GM21717 (cell line): ENCODE data around the gene CDH19.

Experiments used
- ATAC-seq: cut with Tn5 transposase; IDR thresholded peaks from one replicate; pipeline ENCODE4 v1.9.1; 2021; ENCODE audit warnings: mild to moderate bottlenecking, moderate library complexity; ENCODE audit not compliant: unreplicated experiment

Gene CDH19

DNA sequence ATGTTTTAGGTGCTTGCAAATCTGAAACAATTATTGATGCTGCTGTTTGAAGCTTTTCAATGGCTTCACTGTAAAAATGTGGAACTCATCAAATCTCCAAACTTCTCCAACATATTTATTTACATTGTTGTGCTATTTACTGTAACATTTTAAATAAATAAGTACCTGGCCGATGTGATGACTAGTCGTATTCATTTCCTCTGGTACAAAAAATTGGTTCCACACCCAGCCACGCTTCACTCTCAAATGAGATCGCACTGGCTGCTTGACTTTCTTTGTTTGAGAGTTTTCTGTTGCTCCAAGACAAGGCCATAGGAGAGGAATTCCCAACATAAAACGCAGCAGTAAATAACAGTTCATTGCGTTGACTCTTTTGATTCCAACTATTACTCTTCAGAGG is 32.0 kb downstream of the CDH19 start:
- no peak for ATAC-seq

DNA sequence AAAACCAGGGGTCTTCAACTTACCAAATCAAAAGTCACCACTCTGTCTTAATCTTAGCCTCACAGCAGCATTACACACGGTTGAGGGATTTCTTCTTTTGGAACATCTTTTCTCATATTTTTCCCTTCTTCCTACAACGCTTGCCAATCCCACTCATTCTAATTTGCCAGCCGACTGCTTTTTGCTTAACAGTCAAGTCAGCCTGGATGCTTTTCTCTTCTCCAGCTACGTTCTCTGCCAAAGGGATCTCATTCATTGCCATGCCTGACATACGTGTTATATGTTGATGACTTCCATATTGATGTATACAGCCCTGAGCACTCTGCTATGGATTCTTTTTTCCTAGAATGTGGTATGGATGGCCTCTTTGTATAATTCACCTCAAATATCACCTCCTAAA is 37.3 kb downstream of the CDH19 start:
- ATAC-seq: no peak

DNA sequence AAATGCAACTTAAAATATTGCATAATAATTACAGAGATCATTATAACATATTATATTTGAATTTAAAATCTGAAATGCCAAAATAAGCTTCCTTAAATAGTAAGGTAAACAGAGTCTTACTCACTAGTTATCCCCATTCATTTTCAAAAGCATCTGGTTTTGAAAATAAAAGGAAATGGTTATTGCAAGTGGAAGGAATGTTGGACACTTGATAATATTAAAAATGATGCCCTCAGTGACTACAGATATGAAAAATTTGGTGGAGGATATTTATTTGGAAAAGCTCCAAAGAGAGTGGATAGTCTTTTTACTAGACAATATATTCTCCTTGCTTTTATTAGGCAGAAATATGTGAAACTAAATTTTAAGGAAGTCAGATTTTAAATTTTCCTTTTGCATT is 39.7 kb downstream of the CDH19 start:
- ATAC-seq: no peak

DNA sequence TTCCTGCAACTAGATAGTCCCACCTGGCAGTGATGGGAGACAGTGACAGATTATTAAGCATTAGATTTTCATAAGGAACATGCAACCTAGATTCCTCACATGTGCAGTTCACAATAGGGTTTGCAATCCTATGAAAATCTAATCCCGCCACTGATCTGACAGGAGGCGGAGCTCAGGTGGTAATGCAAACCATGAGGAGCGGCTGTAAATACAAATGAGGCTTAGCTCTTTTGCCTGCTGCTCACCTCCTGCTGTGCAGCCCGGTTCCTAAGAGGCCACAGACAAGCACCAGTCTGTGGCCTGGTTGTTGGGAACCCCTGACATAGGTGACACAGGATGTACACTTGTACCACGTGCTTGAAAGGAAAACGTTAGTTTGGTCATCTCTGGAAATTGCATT is 41.6 kb downstream of the CDH19 start:
- ATAC-seq: no peak

DNA sequence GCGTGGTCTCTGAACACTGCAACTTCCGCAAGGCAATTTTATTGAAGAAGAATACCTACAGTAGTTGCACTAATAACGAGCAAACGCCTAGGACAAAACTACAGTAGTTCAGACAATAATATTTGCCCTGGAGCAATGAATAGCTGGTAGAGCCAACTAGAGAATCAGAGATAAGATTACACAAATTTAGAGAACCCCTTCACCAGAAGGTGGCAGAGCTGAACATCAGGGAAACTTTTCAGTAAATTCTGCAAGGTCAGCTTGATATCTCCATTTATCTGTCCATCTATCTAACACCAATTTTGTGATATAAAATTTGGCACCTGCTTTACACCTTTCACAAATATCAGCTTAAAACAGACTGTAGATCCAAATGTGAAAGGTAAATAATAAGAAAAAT is 43.8 kb downstream of the CDH19 start:
- no peak for ATAC-seq

DNA sequence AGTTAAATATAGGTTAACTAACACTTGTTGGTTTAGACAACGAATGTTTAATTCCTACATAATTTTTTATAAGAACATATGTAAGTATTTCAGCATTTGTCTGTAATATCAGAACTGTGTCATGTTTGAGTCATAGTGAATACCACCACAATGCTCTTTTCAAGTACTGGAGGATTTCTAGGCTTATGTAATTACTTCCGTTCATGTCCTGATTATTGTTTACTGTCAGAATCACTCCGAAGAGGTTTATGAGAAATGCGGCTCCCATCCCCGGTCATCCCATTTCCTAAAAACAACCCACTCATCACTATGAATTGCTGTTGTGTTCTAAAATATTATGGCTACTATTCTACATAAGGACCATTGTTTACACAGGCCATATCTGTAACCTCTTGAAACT is 45.1 kb downstream of the CDH19 start:
- ATAC-seq: no peak

DNA sequence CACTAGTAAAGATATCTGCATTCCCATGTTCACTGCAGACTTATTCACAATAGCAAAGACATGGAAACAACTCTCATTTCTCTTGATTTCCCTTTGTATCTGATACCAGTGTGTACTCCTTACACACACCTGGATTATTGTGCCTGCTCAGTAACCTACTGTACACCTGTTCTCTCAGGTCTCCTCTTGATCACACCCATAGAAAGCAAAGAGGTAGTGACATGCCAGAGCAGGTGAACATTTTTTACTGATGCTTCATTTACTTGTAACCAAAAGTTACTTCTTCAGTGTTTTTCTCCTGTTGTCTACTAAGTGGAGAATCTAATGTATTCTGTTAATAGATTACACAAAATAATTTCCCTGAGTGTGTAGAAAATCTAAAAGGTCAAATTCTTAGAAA is 46.8 kb downstream of the CDH19 start:
- ATAC-seq: no peak

DNA sequence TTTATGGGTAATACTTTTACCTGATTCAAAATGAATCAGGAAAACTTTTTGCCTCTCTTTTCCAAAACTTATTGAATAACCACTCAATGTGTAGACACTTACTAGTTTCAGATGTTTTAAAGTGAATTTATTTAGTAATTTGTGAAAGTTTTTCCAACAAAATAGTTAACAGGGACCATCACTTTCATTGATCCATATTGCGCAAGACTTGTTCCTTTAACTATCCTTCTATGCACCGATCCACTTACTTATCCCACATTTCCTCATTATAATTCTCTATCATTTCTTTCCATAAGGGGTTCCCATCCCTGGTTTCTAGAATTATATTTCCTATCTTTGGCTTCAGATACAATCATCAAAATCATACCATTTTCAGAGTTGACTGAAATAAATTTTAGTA is 48.3 kb downstream of the CDH19 start:
- ATAC-seq: no peak

DNA sequence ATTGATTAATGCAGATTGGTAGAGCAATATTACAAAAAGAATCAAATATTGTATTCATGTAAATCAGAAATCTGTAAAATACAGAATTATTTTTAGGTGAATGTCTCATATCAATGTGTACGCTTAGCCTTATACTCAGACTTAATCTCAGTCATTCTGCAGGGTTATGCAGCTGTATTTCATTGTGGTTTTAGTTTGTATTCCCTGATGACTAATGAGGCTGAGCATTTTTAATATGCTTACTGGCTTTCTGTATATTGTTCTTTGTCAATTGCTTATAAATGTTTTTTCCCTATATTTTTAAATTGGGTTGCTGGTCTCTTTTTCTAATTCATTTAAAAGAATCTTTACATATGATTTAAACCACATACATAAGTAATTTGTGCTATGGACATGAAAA is 50.1 kb downstream of the CDH19 start:
- no peak for ATAC-seq

DNA sequence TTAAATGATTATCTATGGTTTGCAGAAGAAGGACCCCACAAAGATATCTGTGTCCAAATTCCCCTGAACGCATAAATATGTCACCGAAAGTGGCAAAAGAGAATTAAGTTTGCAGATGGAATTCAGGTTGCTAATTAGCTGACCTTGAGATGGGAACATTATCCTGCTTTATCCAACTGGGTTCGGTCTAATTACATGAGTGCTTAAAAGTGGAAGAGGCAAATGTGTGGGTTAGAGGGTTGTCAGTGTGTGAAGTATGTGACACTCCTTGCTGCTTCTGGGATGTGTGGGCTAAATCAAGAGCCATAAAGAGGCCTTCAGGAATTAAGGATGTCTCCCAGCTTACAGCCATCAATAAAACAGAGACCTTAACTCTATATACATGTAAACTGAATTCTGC is 53.5 kb downstream of the CDH19 start:
- no peak for ATAC-seq

DNA sequence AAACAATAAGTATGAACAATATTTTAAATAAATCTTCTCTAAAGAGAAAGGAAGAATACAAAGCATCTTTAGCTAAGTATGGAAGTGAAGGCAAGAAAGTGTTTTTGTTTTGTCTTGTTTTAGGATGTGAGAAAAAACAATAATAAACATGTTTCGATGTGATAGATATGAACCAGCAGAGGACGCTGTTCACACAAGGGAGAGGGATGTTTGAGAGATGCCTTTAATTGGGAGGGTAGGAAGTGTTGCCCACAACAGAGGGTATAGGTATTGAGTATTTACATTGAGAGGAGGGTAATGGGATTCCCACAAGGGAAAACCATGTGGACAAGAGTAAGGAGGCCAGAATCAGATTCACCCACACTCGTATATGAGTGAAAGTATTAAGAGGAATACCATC is 55.1 kb downstream of the CDH19 start:
- no peak for ATAC-seq

DNA sequence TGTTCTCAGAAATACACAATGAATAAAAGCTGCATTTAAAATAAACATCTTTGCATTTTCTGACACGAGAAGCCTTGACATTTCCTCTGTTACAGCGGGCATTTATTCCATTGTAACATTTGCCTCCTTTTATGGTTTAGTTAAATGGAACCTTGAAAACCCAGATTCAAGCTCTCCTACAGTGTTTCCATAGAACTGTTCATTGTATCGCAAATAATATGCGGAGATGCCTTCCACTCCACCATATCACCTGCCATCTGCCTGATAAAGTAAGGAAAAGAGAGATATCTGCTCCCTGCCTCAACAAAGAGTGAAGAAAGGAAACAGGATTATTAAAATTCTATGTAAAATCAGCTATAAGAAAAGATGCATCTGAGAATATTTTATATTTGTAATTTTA is 69.8 kb downstream of the CDH19 start:
- ATAC-seq: no peak

DNA sequence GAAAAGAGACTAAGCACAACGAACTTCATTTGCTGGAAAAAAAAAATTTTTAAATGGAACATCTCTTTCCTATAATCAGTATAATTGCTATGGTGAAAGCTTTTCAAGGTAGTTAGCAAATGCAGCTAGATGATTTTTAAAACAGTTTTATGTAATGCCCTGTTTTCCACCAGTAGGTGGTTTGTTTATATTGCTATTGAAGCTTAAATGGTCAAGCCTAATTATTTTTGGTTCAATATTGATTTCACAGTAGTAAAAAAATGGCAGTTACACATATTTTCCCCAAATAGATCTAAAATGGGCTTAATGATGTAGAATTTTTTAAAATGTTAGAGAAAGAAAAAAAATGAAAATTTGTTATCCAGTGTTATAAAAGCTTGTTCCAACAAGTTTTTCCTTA is 70.2 kb downstream of the CDH19 start:
- ATAC-seq: no peak

DNA sequence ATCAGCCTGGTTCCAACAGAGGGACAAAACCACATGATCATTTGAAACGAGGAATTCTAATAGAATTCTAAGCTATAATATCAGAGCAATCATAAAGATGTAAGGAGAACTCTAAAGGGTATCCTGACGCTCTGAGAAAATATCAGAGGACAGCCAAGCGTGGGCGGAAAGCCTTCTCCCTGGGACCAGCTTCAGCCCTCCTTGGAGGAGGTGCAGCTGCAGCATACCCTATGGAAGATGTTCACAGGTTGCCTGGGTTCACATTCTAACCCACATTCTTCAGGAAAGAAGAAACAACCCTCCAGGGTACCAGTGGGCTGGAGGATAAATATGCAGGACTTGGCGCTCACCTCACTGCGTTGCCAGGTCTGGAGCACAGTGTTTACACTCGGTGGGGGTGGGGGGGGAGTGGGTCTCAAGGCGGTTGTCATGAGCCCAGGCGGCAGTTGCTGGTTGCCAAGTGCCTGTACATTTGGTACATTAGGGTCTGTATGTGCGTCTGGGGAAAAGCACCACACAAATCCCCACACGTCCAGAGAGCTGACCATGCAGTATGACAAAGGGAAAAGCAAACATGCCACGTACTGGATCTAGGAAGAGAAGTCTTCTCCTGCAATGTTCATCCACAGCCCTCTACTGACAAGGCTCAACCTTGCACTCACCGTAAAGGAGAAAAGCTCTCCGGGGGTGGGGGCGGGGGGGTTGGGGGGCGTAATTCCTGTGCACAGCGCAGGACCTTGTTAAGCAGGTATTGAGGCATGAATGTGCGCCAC is 80.5 kb downstream of the CDH19 start:
- no peak for ATAC-seq

DNA sequence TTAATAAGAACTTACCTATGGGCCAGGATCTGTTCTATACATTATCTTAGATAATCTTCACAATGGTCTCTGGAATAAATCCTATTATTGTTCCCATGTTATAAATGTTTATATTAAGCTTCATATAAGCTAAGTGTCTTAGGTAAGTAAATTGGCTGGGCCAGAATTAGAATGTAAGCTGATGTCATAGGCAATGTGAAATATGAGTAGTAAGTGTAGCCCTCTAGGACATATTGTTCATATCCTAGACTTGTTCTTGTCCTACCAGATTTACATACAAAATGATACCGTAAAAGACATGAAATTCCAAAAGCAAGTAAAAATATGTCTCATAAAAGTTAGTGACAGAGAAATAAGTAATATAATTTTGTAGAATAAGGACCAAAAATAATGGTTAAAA is 89.9 kb downstream of the CDH19 start:
- no peak for ATAC-seq

DNA sequence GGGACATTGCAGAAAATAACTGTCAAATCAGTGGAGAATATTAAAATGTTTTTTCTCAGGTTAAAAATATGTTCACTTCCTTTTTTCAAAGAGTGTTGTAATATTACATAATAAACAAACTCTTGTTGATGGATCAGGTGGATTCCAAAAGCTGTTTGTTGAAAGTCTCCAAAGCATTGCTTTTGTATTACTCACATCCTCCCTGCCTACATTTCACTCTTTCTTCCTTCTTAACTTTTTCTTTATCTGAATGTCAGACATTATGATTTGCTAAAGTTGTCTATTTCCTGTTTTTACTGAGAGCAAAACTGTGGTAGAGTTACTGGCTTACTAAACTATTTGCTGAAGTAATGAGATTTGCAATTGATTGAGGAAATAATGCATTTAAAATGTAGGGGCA is 92.1 kb downstream of the CDH19 start:
- no peak for ATAC-seq

DNA sequence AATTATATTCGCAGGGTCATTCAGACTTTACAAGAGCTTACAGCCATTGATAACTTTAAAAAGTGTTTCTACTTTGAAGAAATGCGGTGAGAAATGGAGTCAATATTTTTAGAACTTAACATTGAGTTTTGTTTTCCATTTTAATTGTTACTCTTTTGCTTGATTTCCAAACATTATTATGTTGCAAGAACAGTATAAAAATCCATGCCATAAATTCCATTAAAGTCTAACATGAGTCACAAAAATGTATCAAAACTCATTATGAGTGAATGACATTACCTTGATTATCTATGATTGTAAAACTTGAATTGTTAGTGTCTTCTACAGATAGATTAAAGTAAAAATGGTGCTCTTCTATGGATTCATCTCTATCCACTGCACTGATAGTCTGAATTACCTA is 92.6 kb downstream of the CDH19 start:
- no peak for ATAC-seq

DNA sequence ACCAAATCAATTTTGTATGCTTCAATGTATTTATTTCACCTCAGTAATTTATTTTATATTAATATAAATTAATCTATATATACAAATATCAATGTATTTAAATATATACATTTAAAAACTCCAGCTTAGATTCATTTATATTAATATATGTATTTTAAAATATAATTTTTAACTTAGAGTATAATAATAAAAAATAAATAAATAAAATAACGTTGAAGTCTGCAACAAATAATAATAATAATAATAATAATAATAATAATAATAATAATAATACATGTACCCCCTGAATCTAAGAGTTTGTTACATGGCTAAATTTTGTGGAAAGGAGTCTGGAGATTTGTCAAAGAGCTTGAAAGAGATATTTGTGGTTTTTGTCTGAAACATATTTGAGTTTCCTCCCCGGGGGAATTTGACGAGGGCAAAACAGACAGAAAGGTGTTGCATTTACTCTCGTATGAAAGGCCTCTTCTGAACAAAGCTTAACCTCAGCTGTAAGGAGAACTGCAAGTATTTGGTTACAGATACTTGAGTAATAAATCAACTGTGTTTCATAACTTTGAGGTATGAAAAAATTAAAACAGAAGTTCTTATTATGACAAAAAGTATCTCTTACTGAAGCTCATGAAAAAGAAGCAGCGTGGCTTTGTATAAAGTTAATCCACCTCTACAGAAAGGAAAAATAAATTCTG is 93.4 kb downstream of the CDH19 start:
- no peak for ATAC-seq

DNA sequence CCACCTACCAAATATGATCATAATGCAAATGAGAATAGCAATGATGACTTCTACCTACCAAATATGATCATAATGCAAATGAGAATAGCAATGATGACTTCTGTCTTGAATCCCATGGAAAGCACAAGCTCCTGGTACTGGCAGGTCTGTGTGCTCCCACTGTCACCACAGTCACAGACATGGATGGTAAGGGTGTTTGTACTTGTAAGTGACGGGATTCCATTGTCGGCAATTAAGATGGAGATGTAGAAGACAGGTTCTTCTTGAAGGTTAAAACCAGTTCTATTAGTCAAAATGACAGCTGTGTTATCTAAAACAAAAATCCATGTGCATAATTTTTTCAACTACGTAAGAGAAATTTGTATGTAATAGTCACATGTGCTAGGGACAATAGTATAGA is 95.0 kb downstream of the CDH19 start:
- no peak for ATAC-seq

DNA sequence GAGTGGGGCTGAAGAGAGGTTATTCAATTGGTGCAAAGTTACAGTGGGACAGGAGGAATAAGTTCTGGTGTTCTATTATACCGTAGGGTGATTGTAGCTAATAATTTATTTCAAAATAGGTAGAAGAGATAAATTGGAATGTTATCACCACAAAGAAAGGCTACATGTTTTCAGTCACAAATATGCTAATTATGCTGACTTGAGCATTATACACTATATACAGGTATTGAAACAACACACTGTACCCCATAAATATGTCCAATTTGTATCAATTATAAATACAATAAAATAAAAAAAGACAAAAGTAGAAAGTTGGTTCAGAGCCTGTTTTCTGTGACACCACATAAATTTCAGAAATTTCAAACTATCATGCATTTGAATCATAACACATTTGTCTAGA is 97.7 kb downstream of the CDH19 start:
- ATAC-seq: no peak

DNA sequence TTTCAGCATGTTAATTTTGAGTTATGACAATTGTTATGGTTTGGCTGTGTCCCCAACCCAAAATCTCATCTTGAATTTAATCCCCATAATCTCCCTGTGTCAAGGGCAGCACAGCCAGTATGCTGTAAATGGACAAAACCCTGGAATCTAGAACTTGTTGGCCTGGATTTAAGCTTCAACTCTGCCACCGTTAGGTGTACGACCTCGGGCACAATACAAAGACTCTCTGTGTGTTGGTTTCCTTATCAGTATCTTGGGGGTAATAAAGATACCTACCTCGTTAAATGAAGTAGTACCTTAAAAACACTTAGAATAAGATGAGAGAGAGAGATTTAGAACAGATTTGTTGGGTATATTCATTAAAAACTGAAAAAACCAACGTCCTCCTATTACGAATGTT is 106.5 kb downstream of the CDH19 start:
- no peak for ATAC-seq

DNA sequence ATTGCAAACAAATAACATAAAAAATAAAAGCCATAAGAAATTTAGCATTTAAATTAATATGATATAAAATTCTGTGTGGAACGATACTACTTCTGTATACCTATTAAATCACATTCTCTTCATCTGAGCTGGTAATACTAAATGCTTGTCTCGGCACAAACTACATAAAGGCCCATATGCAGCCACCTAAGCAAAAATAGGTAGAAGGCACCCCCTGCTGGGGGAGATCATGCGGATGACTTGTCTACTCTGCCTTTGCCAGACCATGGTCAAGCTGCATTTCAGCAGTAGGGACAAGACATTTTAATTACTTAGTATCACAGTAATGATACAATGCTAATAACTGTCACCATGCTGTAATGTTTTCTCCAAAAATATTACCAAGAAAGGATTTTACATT is 108.0 kb downstream of the CDH19 start:
- ATAC-seq: peak; percentile 76

DNA sequence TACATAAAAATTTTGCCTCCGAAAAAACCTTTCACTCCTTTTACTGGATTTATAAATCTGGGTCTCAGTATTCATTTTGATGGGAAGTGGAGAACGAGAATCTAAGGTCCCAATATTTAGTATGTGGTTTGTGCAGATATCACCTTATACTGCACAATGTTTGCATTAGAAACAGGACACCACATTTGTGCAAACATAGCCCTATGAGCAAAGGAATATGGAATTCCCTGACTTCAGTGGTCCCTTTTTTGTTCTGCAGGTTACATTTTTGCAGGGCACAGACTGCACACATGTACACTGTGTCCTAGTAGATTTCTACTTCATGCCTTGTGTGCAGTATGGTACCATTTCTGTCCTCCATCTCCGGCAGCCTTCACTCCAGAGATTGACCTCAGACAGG is 130.0 kb downstream of the CDH19 start:
- ATAC-seq: no peak
